LoVo (cell line): ENCODE data around the gene CAMK1D.

Source experiments
- DNase-seq: peaks from one replicate; pipeline ENCODE4 v3.0.0-alpha.2; 2016; ENCODE audit warnings: low spot score

The CAMK1D gene

DNA sequence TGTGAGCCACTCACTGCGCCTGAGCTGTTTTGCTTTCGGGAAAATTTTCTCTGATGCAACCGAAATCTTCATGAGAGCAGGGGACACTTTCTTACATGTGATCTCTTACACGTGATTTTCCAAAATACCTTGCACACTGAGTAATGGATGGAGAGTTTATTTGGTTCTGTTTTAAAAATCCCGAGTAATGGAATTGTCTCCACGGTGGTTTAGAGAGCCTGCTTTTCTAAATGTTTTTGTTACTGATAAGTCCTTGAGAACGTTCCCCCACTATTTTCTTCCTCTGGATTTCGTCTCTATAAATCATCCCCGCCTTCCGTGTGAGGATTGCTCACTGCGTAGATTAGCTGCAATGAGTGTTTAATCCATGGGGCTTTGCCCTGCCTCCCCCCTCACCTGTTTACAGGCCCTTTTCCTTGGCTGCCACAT is 25.7 kb downstream of the CAMK1D start:
- no peak for DNase-seq

DNA sequence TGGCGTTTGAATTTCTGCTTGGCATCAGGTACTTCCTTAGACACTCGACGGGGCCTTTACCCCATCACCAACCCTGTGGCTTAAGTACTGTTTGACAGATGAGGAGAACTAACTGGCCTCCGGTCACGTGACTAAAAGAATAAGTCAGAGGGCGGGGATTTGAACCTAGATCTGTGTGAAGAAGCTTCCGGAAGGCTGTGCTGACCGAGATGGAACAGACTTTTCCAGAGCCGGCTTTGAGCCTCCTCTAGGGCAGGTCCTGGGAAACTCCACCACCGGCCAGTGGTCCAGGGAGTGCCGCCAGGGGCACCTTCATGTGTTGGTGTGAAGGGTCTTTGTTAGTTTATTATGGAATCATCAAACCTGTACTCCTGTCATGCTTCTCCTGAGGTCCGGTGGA is 26.9 kb downstream of the CAMK1D start:
- DNase-seq: no peak

DNA sequence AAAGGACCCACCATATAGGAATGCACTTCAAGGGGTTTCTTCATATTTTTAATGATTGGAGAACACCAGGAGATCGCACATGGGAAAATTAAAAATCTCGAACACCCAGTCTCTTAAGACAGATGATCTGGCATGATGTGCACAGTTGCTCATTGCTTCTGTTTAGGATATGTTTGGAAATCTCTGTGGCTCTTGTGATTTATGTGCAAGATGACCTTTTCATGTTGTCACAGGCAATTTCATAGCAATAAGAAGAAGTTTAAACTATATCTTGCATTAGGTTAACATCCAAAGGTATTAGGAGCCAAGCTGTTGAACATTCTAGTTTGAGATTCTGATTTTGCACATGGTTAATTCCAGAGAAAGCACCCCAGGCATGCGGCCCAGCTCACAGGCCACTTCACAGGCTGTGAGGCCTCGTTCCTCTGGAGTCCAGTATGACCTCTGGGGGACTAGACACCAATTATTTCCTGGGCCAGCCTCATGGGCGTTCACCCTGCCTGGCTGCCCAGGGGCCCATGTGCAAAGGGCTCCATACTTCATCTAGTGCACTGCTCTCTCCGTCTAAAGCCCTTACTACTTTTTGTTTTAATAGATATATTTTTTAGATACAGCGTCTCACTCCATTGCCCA is 28.4 kb downstream of the CAMK1D start:
- no peak for DNase-seq

DNA sequence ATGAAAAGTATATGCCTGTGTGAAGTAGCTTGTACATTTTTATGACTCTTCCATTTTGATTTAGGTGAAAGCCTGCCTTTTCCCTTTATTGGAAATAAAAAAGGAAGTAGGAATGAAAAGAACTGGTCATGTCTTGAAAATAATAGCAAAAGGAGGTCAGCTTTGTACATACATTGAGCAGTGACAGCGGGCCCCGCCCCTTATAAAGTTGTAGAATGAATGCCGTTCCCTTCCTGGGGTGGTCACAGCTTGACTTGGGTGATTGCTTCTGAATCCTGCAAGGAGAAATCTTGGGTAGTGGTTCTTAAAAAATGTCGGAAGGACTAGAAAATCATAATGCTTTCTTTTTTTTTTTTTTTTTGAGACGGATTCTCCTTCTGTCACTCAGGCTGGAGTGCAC is 31.7 kb downstream of the CAMK1D start:
- DNase-seq: no peak

DNA sequence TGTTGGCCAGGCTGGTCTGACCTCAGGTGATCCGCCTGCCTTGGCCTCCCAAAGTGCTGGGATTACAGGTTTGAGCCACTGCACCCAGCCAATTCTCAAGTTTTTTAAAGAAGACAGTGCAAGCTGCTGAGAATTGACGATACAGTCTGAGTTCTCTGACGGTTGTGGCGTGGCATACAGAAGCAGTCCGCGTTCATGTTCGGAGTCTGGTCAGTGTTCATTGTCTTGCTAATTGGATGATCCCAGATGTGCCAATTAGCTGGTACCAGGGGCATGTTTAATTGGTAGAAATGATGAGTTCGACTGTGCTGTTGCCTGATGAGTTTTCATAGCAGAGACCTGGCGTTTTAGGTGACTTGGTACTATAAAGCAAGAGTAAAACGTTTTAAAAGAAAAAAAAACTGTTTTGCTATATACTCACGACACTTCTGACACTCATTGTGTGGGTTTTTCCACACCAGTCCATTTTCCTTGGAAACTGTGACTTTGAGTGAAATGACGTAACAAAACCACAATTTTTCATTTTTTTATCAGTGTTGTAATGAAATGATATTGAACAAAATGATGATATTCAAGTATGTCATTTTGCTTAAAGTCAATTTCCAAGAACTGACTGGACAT is 32.3 kb downstream of the CAMK1D start:
- no peak for DNase-seq

DNA sequence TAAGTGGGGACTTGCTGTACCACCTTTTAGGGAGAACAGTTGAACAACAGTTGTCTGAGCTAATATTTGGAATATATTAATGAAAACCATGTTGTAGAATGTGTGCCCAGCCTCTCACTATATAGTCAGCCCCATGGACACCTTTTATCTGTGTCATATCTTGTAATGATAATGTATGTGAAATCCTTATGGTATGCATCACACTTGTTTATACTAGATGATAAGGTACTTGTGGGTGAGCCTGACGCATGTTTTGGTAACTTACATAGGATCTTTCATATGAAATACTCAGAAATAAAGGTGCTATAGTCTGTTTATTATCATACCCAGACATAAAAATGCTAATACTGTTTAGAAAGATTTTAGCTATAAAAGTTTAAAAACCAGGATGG is 32.8 kb downstream of the CAMK1D start:
- DNase-seq: no peak

DNA sequence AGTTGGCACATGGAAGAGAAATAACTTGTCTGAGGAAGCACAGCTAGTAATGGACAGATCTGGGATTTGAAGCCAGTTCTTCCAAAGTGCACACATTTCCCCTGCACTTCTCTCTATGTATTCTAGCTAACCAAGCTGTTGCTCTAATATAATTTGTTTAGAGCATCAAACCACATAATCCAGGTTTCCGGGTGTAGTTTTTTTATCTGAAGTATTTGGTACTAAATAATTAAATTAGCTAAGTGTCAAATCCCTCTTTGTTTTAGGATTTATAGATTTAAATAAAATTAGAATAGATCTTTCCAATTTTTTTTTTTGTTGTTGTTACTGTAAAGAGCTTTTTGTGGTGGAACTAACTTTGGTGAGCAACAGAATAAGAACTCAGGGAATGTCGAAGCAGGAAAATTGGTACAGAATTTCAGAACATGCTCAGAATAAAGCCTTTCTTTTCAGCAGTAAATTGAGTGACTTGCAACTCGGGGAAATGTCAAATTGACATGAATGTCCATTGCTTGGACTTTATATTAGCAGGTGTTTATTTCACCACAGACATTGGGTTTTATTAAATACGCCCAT is 33.7 kb downstream of the CAMK1D start:
- DNase-seq: no peak

DNA sequence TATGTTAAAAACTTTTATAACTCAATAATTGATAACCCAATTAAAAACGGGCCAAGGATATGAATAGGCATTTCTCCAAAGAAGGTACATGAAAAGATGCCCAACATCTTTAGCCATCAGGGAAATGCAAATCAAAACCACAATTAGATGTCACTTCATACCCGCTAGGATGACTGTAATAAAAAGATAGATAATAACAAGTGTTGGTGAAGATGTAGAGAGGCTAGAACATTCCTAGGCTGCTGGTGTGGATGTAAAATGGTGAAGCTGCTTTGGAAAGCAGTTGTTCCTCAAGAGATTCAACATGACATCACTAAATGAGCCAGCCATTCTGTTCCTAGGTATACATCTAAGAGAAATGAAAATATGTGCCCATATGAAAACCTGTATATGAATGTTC is 35.6 kb downstream of the CAMK1D start:
- no peak for DNase-seq

DNA sequence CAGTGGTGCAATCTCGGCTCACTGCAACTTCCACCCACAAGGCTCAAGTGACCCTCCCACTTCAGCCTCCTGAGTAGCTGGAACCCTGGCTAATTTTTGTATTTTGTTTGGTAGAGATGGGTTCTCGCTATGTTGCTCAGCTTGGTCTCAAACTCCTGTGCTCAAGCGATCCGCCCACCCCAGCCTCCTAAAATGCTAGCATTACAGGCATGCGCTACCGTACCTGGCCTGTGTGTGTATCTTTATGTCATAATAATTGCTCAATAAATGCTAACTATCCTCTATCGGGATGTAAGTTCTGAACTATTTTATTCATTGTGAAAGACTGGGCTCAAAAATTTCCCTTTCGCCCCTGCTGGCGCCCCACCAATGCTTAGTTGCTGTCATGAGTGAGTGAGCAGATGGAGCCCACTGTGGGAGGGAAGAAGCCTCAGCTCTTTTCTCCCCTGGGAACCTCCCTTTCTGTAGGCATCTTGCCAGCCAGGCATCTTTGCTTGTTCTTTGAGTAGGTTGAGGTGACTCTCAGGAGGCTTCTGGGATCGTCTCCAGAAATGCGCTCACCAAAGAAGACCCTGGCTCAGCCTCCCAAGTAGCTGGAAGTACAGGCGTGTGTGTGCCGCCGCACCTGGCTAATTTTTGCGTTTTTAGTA is 38.3 kb downstream of the CAMK1D start:
- DNase-seq: no peak

DNA sequence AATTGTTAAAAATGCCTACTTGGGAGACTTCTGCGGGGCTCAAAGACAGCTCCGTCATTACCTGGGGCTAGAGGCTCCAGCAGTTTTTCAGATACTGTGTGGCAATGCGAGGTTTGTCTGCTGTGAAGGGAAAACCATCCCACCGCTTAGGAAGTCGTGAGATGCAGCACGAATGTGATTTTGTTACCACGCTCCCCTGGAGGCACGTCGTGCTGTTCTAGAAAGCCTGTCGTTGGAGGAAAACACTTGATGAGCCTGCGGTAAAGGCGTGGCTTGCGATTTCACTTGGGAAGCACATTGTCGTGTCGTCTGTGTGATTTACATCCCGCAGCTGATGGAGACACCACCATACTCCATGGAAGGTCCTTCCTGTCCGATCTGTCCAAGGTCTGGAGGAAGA is 39.3 kb downstream of the CAMK1D start:
- no peak for DNase-seq

DNA sequence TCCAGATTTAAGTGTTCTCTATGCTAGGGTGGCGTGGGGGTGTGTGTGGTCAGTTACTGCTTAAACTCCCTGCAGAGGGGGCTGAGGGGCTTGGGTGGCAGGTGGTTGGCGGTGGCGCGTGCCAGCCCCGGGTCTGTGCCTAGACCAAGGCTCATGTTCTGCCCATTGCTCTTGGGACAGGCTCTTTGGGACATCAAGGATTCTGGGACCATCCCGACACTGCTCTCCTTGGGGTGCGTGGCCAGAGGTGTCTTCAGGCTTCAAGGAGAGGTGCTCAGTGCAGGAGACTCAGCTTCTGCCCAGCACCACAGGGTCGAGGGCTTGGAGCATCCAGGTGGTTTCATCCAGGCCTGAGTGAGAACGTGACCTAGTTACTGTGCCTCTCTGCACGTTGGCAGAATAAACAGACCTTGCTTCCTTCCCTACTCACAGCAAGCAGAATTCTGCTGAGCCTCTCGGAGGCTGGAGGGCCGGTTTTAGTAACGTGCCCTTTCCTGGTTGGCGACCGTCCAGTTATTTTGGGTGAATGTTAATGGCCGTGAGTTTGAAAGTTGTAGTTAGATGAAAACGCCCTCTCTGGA is 39.9 kb downstream of the CAMK1D start:
- no peak for DNase-seq

DNA sequence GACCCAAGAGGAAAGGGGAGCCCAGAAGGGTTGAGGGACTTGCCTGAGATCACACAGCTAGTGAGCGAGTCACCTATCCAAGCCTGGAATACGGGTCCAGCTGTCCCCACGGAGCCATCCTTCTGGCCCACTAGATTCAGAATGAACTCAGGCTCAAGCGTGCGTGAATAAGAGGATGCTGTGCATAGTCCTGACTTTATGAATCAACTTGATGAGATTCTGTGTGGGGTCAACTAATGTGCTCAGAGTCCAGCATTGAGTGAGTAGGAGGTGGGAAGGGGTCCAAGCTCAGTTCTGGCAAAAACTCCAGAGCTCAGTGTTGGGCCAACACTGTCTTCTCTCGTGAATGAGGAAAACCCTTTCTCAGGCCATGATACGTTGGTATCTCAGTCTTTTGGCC is 41.4 kb downstream of the CAMK1D start:
- no peak for DNase-seq

DNA sequence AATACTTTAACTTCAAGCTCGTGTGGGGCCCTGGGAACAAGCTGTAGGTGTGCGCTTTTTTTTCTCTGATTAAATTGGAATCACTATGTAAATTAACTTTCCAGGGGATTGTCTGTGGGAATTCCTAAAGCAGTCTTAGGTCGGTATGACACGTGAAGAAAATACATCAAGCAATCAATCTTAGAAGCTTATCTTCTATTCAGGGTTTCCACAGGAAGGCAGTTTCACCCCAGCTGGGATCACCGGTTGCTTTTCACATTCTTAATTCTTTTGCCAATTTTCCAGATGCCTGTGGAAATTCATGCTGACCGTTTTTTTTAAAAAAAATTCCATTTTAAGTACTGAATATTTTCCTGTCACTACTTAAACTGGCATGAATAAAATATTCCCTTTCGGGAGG is 41.9 kb downstream of the CAMK1D start:
- DNase-seq: no peak

DNA sequence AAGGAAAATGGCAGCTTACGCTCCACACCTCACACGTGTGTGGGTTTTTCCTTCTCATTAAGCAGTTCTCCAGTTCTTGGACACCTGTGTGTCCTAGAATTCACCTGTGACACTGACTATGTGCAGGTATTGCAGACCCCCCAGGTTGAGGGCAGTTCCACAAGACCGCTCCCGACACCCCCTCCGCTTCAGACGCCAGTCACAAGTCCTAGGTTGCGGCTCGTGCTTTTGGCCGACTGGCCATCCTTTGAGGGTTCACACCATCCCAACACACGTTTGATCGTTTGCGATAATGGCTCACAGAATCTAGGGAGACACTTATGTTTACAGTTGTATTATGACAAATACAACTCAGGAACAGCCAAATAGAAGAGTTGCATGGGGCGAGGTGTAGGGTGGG is 44.5 kb downstream of the CAMK1D start:
- DNase-seq: no peak

DNA sequence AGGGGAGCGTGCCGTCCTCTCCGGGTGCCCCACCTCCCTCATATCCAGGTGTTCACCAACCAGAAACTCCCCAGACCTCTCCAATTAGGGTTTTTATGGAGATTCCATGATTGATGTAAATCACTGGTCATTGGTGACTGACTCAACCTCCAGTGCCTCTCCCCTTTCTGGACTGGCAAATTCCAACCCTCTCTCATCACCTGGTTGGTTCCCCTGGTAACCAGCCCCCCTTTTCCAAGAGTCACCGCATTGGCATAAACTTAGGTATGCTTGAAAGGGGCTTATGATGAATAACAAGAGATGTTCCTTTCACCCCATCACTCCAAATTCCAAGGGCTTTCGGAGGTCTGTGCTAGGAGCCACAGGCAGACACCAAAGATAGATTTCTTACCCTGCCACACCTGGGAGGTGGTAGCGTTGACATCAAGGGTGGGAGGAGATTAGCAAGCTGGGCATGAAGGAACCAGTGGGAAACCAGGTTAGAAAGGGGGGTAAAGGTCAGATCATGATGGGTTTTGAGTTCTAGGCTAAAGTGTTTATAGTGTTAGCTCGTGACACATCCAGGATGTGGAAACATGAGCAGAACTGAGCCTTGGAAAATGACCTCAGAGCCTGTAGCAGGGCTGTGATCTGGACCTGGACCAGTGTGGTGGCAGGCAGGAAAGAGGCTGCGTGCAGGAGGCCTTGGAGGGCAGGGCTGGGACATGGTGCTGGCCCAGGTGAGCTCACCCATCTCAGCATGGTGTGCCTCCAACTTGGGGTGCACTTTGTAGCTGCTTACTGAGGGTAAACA is 45.1 kb downstream of the CAMK1D start:
- DNase-seq: no peak

DNA sequence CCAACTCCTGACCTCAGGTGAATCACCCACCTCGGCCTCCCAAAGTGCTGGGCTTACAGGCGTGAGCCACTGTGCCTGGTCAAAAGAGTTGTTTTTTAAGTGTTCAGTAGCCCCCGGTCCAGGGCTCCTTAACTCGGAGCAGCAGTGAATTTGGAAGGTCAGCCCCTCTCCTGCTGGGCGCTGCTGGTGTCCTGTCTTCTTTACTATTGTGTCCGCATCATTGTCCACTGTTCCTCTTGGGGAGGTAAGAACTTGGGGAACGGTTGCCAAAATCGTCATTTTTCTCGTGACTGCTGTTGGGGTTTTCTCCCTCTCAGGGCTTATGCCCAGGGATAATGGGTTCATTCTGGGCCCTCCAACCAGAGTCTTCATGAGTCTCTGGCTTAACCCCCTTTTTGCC is 46.7 kb downstream of the CAMK1D start:
- no peak for DNase-seq

DNA sequence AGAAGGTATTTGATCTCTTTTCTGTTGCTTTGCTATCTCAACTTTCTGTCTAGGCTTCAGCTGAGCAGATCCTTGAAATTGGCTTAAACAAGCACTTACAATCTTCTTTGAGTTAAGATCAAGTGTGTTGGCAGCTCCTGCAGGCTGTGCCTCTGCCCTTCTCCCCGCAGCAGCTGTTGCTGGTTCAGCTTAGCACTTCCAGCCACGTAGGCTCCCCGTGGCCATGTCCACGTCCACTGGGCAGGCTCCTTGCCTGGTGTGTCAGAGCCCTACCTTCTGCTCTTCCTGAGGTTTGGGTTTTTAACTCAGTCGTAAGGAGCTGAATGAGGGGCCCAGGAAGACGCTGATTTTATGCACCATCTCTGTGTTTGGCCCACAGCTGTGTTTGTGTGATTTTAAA is 47.2 kb downstream of the CAMK1D start:
- DNase-seq: no peak

DNA sequence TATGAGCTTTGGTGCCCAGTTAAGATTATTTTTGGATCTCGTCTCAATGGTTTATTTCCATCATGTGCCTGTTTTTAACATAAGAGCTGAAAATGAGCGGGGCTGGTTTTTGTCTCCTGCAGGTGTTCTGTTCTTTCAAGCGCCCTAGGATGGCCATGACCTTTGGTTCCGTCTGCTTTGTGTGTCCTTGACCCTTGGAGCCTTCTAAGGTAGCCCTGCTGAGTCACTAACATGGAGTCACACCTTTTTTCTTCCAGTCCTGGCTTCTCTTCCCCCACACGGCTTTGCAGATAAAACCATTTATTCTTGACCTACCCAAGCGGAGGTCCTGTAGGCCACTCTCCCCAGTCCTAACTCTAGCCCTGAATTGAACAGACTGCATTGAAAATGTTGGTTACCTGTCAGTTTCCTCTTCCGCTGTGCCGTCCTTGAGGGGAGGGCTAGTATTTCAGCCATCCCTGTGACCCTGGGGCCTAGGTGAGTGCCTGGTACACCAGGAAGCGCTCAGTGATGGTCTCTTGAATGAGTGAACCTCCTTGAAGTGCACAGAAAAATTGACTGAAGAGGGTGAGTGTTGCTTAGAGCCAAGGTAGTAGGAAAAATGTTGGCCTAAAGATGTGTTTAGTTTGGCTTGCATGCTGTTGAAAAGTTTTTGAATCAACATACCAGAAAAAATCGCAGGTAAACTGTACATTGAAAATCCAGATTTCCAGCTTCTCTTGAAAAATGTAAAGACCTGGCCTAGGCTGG is 48.0 kb downstream of the CAMK1D start:
- DNase-seq: no peak

DNA sequence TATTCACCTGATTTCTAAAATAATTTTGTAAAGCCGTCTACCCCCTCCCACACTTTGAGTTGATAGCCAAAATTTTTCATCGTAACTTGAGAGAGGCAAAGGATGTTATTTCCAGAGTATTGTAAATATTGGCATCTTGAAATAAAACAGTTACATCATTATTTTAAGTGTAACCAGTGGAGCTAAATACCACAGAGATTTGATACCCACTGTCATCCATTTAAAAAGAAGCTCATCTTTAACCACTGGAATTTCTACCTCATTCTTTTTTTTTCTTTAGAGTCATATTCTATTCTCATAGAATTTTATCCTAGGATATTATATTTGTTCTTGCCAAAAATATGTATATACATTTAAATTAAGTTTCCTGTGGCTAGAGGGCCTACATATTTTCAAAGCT is 48.6 kb downstream of the CAMK1D start:
- no peak for DNase-seq

DNA sequence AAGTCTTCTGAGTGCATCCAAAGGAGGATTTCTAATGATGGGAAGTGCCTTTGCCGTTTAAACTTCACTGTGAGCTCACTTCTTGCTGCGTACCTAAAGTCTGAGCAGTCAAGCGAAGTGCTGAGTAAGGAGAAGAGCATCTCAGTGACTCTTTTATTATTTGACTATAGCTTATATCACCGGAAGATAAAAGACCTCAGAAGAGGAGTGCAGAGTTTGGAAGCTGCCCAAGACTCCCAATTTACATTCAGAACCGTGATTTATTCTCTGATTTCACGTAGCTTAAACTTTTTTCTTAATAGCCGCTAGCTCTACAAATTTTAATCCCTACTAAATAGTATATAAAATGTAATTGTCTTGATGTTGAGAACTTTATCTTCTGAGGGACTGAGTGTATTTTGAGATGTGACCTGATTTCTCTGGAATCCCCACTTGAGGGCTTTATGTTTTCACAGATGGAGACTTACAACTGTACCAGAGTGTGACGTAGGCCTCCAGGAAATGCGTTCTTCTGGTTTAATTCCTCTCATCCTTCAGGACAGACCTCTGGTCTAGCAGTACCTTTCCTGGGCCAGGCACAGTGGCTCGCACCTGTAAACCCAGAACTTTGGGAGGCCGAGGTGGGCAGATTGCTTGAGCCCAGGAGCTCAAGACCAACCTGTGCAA is 51.1 kb downstream of the CAMK1D start:
- DNase-seq: no peak

DNA sequence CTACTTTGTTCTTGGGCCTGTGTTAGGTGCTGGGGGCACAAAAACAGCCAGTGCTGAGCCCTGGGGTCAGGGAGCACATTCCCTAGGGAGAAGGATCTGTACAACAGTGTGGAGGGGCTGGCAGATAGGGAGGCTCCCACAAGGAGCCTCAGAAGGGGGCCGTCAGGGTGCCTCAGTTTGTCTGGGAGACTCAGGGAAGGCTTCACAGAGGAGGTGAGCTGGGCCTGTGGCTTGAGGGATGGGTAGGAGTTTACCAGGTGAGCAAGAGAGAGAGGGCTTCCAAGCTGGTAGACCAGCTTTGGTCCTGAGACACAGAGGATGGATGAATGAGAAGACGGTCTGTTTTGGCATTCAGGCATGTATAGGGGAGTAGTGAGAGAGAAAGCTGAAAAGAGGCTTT is 52.1 kb downstream of the CAMK1D start:
- DNase-seq: no peak
